Adrenal gland (tissue), 12 donors: ENCODE measurements around the gene PRXL2C. TPM values are rescaled to one million over a fixed set of nuclear protein-coding genes. Genes with fewer than 3 reads are reported as not detected.
"Not testable (repeated sequence)": the region's sequence is repeated elsewhere in the genome, so short reads cannot be mapped to it uniquely, and the experiment has no call there.

Experiments used
- DNase-seq, 7 donors: peaks; one replicate each; pipeline ENCODE4 v3.0.0-alpha.2; 2019 to 2020
- H3K27ac ChIP-seq, 5 donors: fragments of 200-600 bp; sonication (generic) in 4 of 5; 1 replicate in 3 of 5; 2 replicates in 2 of 5; pipeline versions ENCODE4 v1.5.1 to v1.8.0; 2016 to 2020; ENCODE audit warnings: mild to moderate bottlenecking in 1 of 5
- H3K27me3 ChIP-seq: fragments of 200-600 bp; 2 replicates; pipeline ENCODE4 v1.8.0; 2021
- H3K36me3 ChIP-seq, 2 donors: fragments of 200-600 bp; replicated peaks in 1 of 2; 1 replicate in 1 of 2; 2 replicates in 1 of 2; pipeline versions ENCODE4 v1.5.1 to v1.8.0; 2018 to 2022
- H3K4me1 ChIP-seq, 2 donors: fragments of 200-600 bp; replicated peaks in 1 of 2; 1 replicate in 1 of 2; 2 replicates in 1 of 2; pipeline versions ENCODE4 v1.5.1 to v1.8.0; 2018 to 2021
- H3K4me3 ChIP-seq, 4 donors: fragments of 200-600 bp; sonication (generic) in 3 of 4; one replicate each; pipeline ENCODE4 v1.5.1; 2016 to 2018
- H3K9me3 ChIP-seq, 3 donors: fragments of 200-600 bp; sonication (generic) in 1 of 3; replicated peaks in 1 of 3; 1 replicate in 2 of 3; 2 replicates in 1 of 3; pipeline versions ENCODE4 v1.5.1 to v1.8.0; 2016 to 2021
- CTCF ChIP-seq, 6 experiments: fragments of 450-650 bp in 4 of 6; fragments of 200-600 bp in 2 of 6; sonication (generic) in 1 of 6; IDR thresholded peaks; 1 replicate in 5 of 6; 2 replicates in 1 of 6; pipeline versions ENCODE4 v1.5.1 to v1.8.0; 2016 to 2021; ENCODE audit warnings: antibody characterized with exemption in 6 of 6, mild to moderate bottlenecking in 2 of 6, moderate library complexity in 1 of 6
- POLR2A ChIP-seq, 2 donors: fragments of 450-650 bp; IDR thresholded peaks; one replicate each; pipeline ENCODE4 v1.6.1; 2017; ENCODE audit warnings: antibody characterized with exemption in 2 of 2, mild to moderate bottlenecking in 2 of 2, moderate library complexity in 1 of 2
- WGBS, 4 donors: extraction: QIAGEN DNeasy Blood & Tissue Kit in 2 of 4; methylation state at CpG; one replicate each; pipeline versions ENCODE4 v1.1.5 to v1.1.7; 2013 to 2017; 5-methylcytosine and 5-hydroxymethylcytosine counted together
- intact Hi-C, 2 donors: fragments of 100-400 bp; cut with DNase I; formaldehyde crosslinking; loops; one replicate each; pipeline versions ENCODE4 v1.14.1 to v1.15.0; 2022 to 2023
- polyA plus RNA-seq, 3 donors: library from polyadenylated mRNA; stranded (reverse); fragments of 200-250 nt in 2 of 3; fragments of 350-450 nt in 1 of 3; fragmentation: Illumina TruSeq in 1 of 3; extraction: RNeasy Lipid Tissue Mini Kit (QIAGEN cat#74804) in 1 of 3; gene quantifications; one replicate each; pipeline ENCODE4 v1.2.3, GENCODE V29; 2013 to 2014
- total RNA-seq, 9 donors: library from RNA; depleted of rRNA in 4 of 9; stranded (reverse); fragments of >200 nt in 4 of 9; fragments of 120-200 nt in 1 of 9; fragmentation: NEBNext Ultra II Directional in 1 of 9; extraction: Animal tissue kit (Norgen Biotek cat#: 25700) in 1 of 9; gene quantifications; one replicate each; pipeline versions ENCODE4 v1.1.0 to v1.2.4, GENCODE V29; 2013 to 2023
- donor health status: healthy with polysubstance abuse.
- donor health status: Bipolar disorder and iron deficiency.
- donor health status: DM: yes; HTN: yes; CAD: no.
- donor health status: DM: no; HTN: no; CAD: no.
- donor health status: DM: no; HTN: no; CAD: no.
- donor health status: DM: yes; HTN: yes; CAD: no.

Gene PRXL2C
- total and polyA plus RNA-seq, 12 donors: 3.3 to 17.4 (median 9.6) TPM

GRCh38 chr9:96641514-96641913 lies 13.6 kb downstream of the PRXL2C start:
- TF ChIP-seq CTCF (IDR thresholded peaks at IDR 0.05) (no peak), POLR2A (IDR thresholded peaks at IDR 0.05) (no peak)
- DNase-seq: no peak
- no peaks in the 10 kb centered on the region for H3K9me3 ChIP-seq
- no peaks in the 10 kb centered on the region for H3K27me3 ChIP-seq
- H3K36me3 ChIP-seq: peaks cover 0 to 14% of the 10 kb centered on the region in 2 donors
- no peak overlapping the region for H3K4me3 ChIP-seq
- intact Hi-C loops: no loop called here
- WGBS, 4 donors: 52 to 68% (median 64%) methylated on average over 3 of the region's 3 CpGs
- no peak overlapping the region for H3K27ac ChIP-seq
- no peaks in the 10 kb centered on the region for H3K4me1 ChIP-seq

- peaks cover 0 to 4% of the 10 kb centered on the region in 2 donors for H3K36me3 ChIP-seq
- H3K9me3 ChIP-seq: no peaks in the 10 kb centered on the region
- TF ChIP-seq POLR2A (IDR thresholded peaks at IDR 0.05) (no peak), CTCF (IDR thresholded peaks at IDR 0.05) (no peak)
- no peaks in the 10 kb centered on the region for H3K4me1 ChIP-seq
- no peak for DNase-seq
- intact Hi-C loops: no loop called here
- 84 to 92% (median 87%) methylated on average over 15 to 19 of the region's 19 CpGs for WGBS, 4 donors
- H3K27me3 ChIP-seq: no peaks in the 10 kb centered on the region
- H3K27ac ChIP-seq: no peak overlapping the region
- no peak overlapping the region for H3K4me3 ChIP-seq
Measured at GRCh38 chr9:96638606-96639364, 16.3 kb downstream of the PRXL2C start.

- no peaks in the 10 kb centered on the region for H3K9me3 ChIP-seq
- no peak for DNase-seq
- TF ChIP-seq POLR2A (IDR thresholded peaks at IDR 0.05): no peak
- no peak for TF ChIP-seq CTCF (IDR thresholded peaks at IDR 0.05)
- no peaks in the 10 kb centered on the region for H3K4me1 ChIP-seq
- no peaks in the 10 kb centered on the region for H3K36me3 ChIP-seq
- no peak overlapping the region for H3K27ac ChIP-seq
- intact Hi-C loops: no loop called here
- H3K4me3 ChIP-seq: no peak overlapping the region
- WGBS, 4 donors: 72 to 85% (median 79%) methylated on average over 1 of the region's 1 CpG
- no peaks in the 10 kb centered on the region for H3K27me3 ChIP-seq
Measured at GRCh38 chr9:96636368-96636767, 18.7 kb downstream of the PRXL2C start.

- intact Hi-C loops, H3K36me3 ChIP-seq: not testable (repeated sequence)
- WGBS, 4 donors: 83 to 97% (median 88%) methylated on average over 7 to 8 of the region's 8 CpGs
Measured at GRCh38 chr9:96633579-96633978, 21.5 kb downstream of the PRXL2C start.

GRCh38 chr9:96626912-96627311 lies 28.2 kb downstream of the PRXL2C start:
- TF ChIP-seq CTCF (IDR thresholded peaks at IDR 0.05) (no peak), POLR2A (IDR thresholded peaks at IDR 0.05) (no peak)
- intact Hi-C loops: no loop called here
- H3K36me3 ChIP-seq: no peaks in the 10 kb centered on the region
- no peak overlapping the region for H3K27ac ChIP-seq
- H3K4me3 ChIP-seq: no peak overlapping the region
- no peak for DNase-seq
- no peaks in the 10 kb centered on the region for H3K9me3 ChIP-seq
- H3K4me1 ChIP-seq: no peaks in the 10 kb centered on the region
- no peaks in the 10 kb centered on the region for H3K27me3 ChIP-seq
- 78 to 88% (median 85%) methylated on average over 6 of the region's 6 CpGs for WGBS, 4 donors

More at GRCh38 chr9:96633579-96633978, 21.5 kb downstream of the PRXL2C start:
- not testable (repeated sequence) for H3K4me1 ChIP-seq, H3K27me3 ChIP-seq, DNase-seq, H3K27ac ChIP-seq, H3K9me3 ChIP-seq, H3K4me3 ChIP-seq
